Coronary artery (tissue), 2 donors: ENCODE results near the gene HBA2.

Experiments
- DNase-seq: peaks from one replicate; pipeline ENCODE4 v3.0.0-alpha.2; 2017; ENCODE audit warnings: low spot score
- H3K27ac ChIP-seq, 2 donors: fragments of 200-600 bp; sonication (generic); one replicate each; pipeline ENCODE4 v1.5.1; 2016 to 2019
- H3K4me3 ChIP-seq: fragments of 200-600 bp; sonication (generic); 2 replicates; pipeline ENCODE4 v1.5.1; 2016; ENCODE audit warnings: mild to moderate bottlenecking, moderate library complexity
- CTCF ChIP-seq: fragments of 200-600 bp; sonication (generic); IDR thresholded peaks from one replicate; pipeline ENCODE4 v1.5.1; 2019; ENCODE audit warnings: antibody characterized with exemption

Gene HBA2

DNA sequence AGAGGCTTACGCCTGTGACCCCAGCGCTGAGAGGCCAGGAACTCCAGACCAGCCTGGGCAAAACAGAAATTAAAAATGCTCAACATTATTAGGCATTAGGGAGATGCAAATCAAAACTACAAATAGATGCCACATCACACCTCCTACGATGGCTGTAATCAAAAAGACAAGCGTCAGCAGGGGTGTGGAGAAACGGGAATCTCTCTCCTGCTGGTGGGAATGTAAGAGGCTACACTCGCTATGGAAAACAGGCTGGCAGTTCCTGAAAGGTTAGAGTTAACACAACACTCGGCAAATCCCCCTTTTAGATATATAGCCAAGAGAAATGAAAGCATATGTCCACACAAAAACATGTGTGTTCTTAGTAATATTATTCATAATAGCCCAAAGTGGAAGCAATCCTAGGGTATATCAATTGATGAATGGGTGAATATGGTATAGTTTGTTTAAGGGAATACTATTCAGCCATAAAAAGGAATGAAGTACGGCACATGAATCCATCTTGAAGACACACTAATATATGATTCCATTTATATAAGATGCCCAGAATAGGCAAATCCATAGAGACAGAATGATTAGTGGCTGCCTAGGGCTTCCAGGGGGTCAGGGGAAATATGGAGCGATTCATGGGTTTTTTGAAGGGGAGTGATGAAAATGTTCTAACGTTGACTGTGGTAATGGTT, 32.4 kb upstream of the HBA2 start:
- no peak for DNase-seq
- no peak for TF ChIP-seq CTCF
- no peak overlapping the region for H3K27ac ChIP-seq
- no peak overlapping the region for H3K4me3 ChIP-seq

DNA sequence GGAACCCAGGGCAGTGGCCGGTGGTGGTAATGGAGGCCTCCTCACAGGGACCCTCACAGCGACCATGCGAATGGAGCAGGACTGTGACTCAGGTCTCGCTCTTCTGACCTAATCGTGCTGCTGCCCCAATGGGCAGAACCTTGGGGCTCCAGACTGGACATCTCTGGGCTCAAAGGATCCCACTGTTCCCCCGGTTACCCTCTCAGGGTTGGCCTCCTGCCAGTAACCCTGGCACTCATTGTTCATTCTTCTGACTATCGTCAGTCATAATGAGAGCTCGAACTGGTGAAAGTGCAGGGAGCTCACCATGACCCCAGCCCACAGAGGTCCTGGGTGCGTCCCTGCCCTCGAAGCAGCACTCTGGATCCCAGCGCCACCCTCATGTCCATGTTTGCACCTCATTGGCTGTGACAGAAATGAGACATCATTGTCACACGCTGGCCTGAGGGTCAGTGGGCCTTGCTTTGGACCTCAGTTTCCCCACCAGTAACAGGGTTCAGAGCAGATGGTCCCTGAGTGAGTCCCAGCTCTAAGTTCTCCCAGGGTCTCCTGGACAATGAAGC, 30.2 kb upstream of the HBA2 start:
- Histone ChIP-seq H3K4me3 (no peak overlapping the region), H3K27ac (no peak overlapping the region)
- no peak for TF ChIP-seq CTCF
- DNase-seq: no peak

DNA sequence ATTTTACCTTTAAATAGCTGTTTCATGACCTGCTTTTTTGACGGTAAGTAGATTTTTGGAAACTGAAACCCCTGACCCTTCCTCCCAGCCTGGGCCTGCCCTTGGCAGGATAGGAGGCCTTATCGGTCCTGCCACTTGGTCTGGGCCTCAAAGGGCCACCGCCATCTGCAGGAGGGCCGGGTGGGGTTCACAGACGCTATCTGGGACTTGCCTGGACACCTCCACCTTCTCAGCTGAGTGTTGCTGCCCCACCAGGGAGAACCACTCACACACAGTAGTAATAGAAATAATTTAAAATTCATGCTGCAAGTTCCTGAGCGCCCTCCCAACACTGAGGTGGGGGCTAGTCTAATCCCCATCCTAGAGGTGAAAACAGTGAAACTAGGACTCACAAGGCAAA, 29.6 kb upstream of the HBA2 start:
- no peak for DNase-seq
- TF ChIP-seq CTCF: no peak
- H3K4me3 ChIP-seq: no peak overlapping the region
- H3K27ac ChIP-seq: no peak overlapping the region

- H3K27ac ChIP-seq: no peak overlapping the region
- TF ChIP-seq CTCF: no peak
- DNase-seq: no peak
- no peak overlapping the region for H3K4me3 ChIP-seq
Measured at GRCh38 chr16:143456-143855, 29.2 kb upstream of the HBA2 start.

DNA sequence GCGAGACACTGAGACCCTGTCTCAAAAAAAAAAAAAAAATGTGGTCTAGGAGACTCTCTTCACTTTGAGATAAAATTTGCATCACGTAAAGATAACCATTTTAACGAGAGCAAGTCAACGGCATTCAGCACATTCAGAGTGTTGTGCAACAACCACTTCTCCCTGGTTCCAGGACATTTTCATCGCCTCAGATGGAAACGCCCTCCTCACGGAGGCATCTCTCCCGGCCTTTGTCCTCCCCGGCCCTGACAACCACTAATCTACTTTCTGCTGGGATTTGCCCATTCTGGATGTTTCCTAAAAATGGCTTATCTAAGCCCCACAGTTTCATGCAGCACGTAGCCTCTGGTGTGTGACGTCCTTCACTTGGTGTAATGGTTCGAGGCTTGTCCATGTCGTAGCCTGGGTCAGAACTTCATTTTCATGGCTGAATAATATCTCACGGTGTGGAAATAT, 27.9 kb upstream of the HBA2 start:
- Histone ChIP-seq H3K27ac (no peak overlapping the region), H3K4me3 (no peak overlapping the region)
- TF ChIP-seq CTCF: no peak
- no peak for DNase-seq

GRCh38 chr16:146646-147045, 26.0 kb upstream of the HBA2 start:
- no peak overlapping the region for H3K4me3 ChIP-seq
- no peak for DNase-seq
- no peak for TF ChIP-seq CTCF
- no peak overlapping the region for H3K27ac ChIP-seq

- DNase-seq: no peak
- no peak overlapping the region for H3K27ac ChIP-seq
- TF ChIP-seq CTCF: no peak
- H3K4me3 ChIP-seq: no peak overlapping the region
Measured at GRCh38 chr16:149024-149660, 23.5 kb upstream of the HBA2 start.
